Natural killer cell (primary cell): ENCODE results near the gene UTF1. TPM values are rescaled to one million over a fixed set of nuclear protein-coding genes. Genes with fewer than 3 reads are reported as not detected.

Experiments
- ATAC-seq, 3 donors: fragments of 150-1000 bp in 2 of 3; fragments of 200-7000 bp in 1 of 3; cut with Tn5 transposase; 1 replicate in 1 of 3; 2 replicates in 2 of 3; pipeline ENCODE4 v1.10.0; 2021; ENCODE audit warnings: mild to moderate bottlenecking in 2 of 3, moderate library complexity in 2 of 3
- DNase-seq, 2 donors: peaks; one replicate each; pipeline versions ENCODE4 v3.0.0 to v3.0.0-alpha.2; 2013 to 2021; ENCODE audit warnings: mixed read lengths in 1 of 2
- H3K27ac ChIP-seq: one replicate; pipeline ENCODE4 v1.5.1; 2013; ENCODE audit warnings: mild to moderate bottlenecking, low read length
- H3K27me3 ChIP-seq: one replicate; pipeline ENCODE4 v1.6.1; 2013; ENCODE audit warnings: low read length; ENCODE audit not compliant: control insufficient read depth, insufficient read depth
- H3K36me3 ChIP-seq: one replicate; pipeline ENCODE4 v1.6.1; 2013; ENCODE audit warnings: low read length; ENCODE audit not compliant: control insufficient read depth, insufficient read depth
- H3K4me1 ChIP-seq: one replicate; pipeline ENCODE4 v1.6.1; 2013; ENCODE audit warnings: low read length; ENCODE audit not compliant: control insufficient read depth, insufficient read depth
- H3K4me3 ChIP-seq: one replicate; pipeline ENCODE4 v1.5.1; 2013; ENCODE audit warnings: low read length
- H3K9me3 ChIP-seq: one replicate; pipeline ENCODE4 v1.6.1; 2013; ENCODE audit warnings: low read length; ENCODE audit not compliant: control insufficient read depth, insufficient read depth
- H3K27ac Mint-ChIP-seq, 2 donors: one replicate each; pipeline ENCODE4 v1.8.0; 2022; ENCODE audit warnings: mild to moderate bottlenecking in 2 of 2, mixed read lengths in 2 of 2, moderate library complexity in 1 of 2
- H3K27me3 Mint-ChIP-seq, 2 donors: one replicate each; pipeline ENCODE4 v1.8.0; 2022; ENCODE audit warnings: low read depth in 2 of 2, mixed read lengths in 2 of 2
- H3K36me3 Mint-ChIP-seq: one replicate; pipeline ENCODE4 v1.8.0; 2022; ENCODE audit warnings: mixed read lengths
- H3K4me1 Mint-ChIP-seq, 2 donors: one replicate each; pipeline ENCODE4 v1.8.0; 2022; ENCODE audit warnings: mixed read lengths in 2 of 2
- H3K4me3 Mint-ChIP-seq: one replicate; pipeline ENCODE4 v1.8.0; 2022; ENCODE audit warnings: mild to moderate bottlenecking, moderate library complexity, mixed read lengths
- H3K9me3 Mint-ChIP-seq, 2 donors: one replicate each; pipeline ENCODE4 v1.8.0; 2022; ENCODE audit warnings: mixed read lengths in 2 of 2
- WGBS: methylation state at CpG from one replicate; pipeline ENCODE4 v1.1.7; 2013; ENCODE audit warnings: missing lambda C conversion rate; ENCODE audit not compliant: insufficient coverage; 5-methylcytosine and 5-hydroxymethylcytosine counted together
- intact Hi-C: fragments of 100-400 bp; cut with micrococcal nuclease; formaldehyde crosslinking; loops from one replicate; pipeline ENCODE4 v1.14.2; 2022
- total RNA-seq, 4 donors: library from RNA; stranded (reverse); fragments of 120-200 nt in 1 of 4; gene quantifications; one replicate each; pipeline versions ENCODE4 v1.2.3 to v1.2.4, GENCODE V29; 2013 to 2022
- TF ChIP-seq, protein P1 (sequence below): fragments of 200-600 bp; IDR thresholded peaks from one replicate; pipeline ENCODE4 v1.8.0; 2022; ENCODE audit warnings: antibody characterized with exemption

The UTF1 gene
- total RNA-seq, 3 donors from 2014 or later (not counting 1 experiment from before 2014, with no cell fraction given), result 0.31 to 0.33 TPM; not detected in 1

DNA sequence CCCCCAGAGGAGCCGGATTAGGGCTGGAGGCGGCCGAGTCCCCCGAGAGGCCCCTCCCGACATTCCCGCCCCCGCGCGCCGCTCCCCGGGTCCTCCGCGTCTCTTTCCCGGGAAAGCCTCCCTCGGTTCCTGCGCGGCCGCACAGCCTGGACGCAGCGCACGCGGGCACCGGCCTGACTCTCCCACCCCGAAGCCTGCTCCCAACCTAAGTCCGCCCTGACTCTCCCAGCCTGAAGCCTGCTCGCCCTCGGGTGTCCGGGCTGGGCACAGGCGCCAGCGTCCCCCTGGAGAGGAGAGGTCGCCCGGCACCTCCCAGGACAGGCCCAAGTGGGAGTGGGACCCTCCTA, 7.2 kb downstream of the UTF1 start:
- H3K27me3 ChIP-seq, result peaks cover 25% of the 10 kb centered on the region
- 13% methylated on average over 32 of the region's 32 CpGs for WGBS

DNA sequence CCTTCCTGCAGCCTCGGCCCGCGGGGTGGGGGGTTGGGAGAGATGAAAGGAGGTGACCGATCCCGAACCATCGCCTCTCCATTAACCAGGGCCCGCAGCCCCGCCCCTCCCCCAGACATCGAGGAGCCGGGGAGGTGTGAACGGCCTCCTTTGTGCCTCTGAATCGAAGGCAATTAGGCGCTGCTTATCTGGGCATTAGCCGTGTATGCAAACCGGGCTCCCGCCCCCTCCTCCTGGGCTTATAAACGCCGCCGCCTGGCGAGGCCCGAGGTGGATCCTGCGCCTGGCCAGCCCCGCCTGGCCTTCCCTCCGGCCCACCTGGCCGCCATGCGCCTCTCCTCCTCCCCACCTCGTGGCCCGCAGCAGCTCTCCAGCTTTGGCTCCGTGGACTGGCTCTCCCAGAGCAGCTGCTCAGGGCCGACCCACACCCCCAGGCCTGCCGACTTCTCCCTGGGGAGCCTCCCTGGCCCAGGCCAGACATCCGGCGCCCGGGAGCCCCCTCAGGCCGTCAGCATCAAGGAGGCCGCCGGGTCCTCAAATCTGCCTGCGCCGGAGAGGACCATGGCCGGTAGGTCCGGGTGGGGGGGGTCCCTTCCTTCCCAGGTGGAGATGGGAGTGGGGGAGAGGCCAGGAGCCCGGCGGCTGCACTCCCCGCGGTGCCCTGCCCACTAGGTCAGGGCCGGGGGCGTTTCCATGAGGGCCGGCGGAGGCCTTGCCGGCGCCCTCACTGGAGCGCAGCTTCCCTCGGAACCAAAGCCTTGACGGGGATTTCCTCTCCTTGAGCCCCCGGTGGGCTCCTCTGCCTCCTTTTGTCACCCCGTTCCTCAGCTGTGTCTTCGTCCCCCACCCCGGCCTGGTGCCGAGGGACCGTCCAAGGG, 7.8 kb downstream of the UTF1 start, which contains the start of gene VENTX:
TSS of gene VENTX (plus strand) at position 268 of the 878 bp plus-strand sequence. CDS start at position 328, 60 bp downstream.
- Histone ChIP-seq H3K4me3 (no peak within 1 kb of the TSS), H3K27me3 (peaks cover 24% of the 10 kb centered on the region), H3K4me1 (peaks cover 47% of the 10 kb centered on the region), H3K36me3 (no peaks in the 10 kb centered on the region), H3K27ac (no peak within 1 kb of the TSS), H3K9me3 (no peaks in the 10 kb centered on the region)
- Mint-ChIP-seq H3K27me3 (peaks cover 25 to 51% of the 10 kb centered on the region in 2 donors), H3K36me3 (no peaks in the 10 kb centered on the region), H3K4me1 (peaks cover 6 to 40% of the 10 kb centered on the region in 2 donors), H3K27ac (no peak within 1 kb of the TSS), H3K9me3 (no peaks in the 10 kb centered on the region), H3K4me3 (peak within 1 kb of the TSS; percentile 50)
- ATAC-seq (no peak), DNase-seq (no peak)
- intact Hi-C loops, result no loop called here
- 54% methylated on average over 55 of the region's 60 CpGs for WGBS
- TF ChIP-seq, protein P1, sequence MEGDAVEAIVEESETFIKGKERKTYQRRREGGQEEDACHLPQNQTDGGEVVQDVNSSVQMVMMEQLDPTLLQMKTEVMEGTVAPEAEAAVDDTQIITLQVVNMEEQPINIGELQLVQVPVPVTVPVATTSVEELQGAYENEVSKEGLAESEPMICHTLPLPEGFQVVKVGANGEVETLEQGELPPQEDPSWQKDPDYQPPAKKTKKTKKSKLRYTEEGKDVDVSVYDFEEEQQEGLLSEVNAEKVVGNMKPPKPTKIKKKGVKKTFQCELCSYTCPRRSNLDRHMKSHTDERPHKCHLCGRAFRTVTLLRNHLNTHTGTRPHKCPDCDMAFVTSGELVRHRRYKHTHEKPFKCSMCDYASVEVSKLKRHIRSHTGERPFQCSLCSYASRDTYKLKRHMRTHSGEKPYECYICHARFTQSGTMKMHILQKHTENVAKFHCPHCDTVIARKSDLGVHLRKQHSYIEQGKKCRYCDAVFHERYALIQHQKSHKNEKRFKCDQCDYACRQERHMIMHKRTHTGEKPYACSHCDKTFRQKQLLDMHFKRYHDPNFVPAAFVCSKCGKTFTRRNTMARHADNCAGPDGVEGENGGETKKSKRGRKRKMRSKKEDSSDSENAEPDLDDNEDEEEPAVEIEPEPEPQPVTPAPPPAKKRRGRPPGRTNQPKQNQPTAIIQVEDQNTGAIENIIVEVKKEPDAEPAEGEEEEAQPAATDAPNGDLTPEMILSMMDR, result no peak

More for the DNA sequence above, 7.2 kb downstream of the UTF1 start:
- DNase-seq (no peak), ATAC-seq (no peak)
- H3K27me3 Mint-ChIP-seq, result peaks cover 26 to 47% of the 10 kb centered on the region in 2 donors
- Histone ChIP-seq H3K9me3 (no peaks in the 10 kb centered on the region), H3K27ac (no peak overlapping the region), H3K4me3 (no peak overlapping the region), H3K4me1 (peaks cover 45% of the 10 kb centered on the region), H3K36me3 (no peaks in the 10 kb centered on the region)
- H3K9me3 Mint-ChIP-seq, result no peaks in the 10 kb centered on the region
- intact Hi-C loops, result no loop called here
- peak overlapping the region; percentile 50 for H3K4me3 Mint-ChIP-seq
- no peak overlapping the region for H3K27ac Mint-ChIP-seq
- no peaks in the 10 kb centered on the region for H3K36me3 Mint-ChIP-seq
- H3K4me1 Mint-ChIP-seq, result peaks cover 6 to 33% of the 10 kb centered on the region in 2 donors
- TF ChIP-seq, protein P1, result no peak

DNA sequence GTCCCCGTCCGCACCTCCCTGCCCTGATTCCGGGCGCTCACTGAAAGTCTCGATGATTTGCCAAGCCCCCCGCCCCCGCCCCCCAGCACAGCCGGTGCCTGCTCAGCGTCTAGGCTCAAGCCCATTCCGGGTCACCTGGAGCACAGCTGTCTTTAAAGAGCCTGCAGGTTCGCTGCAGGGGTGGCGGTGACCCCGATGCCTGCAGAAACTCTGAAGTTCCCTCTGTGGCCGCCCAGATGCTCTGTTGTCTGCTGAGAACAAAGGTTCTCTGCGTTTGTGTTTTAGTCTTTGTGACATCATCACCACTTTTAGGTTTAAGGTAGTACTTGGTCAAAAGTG, 8.4 kb downstream of the UTF1 start:
- intact Hi-C loops, result no loop called here
- H3K4me3 Mint-ChIP-seq, result peak overlapping the region; percentile 28

More for the DNA sequence above, 8.4 kb downstream of the UTF1 start:
- Histone ChIP-seq H3K9me3 (no peaks in the 10 kb centered on the region), H3K4me3 (no peak overlapping the region), H3K27me3 (peaks cover 24% of the 10 kb centered on the region), H3K36me3 (no peaks in the 10 kb centered on the region), H3K27ac (no peak overlapping the region), H3K4me1 (peaks cover 47% of the 10 kb centered on the region)
- peaks cover 6 to 44% of the 10 kb centered on the region in 2 donors for H3K4me1 Mint-ChIP-seq
- no peak overlapping the region for H3K27ac Mint-ChIP-seq
- H3K27me3 Mint-ChIP-seq, result peaks cover 23 to 51% of the 10 kb centered on the region in 2 donors
- TF ChIP-seq, protein P1, result no peak
- H3K36me3 Mint-ChIP-seq, result no peaks in the 10 kb centered on the region
- ATAC-seq (no peak), DNase-seq (no peak)
- no peaks in the 10 kb centered on the region for H3K9me3 Mint-ChIP-seq
- 79% methylated on average over 15 of the region's 15 CpGs for WGBS
